Activated naive CD4-positive, alpha-beta T cell treated with anti-CD3 and anti-CD28 coated beads, Interleukin-2, amount 50 U/mL, for 16 hours (primary cell): ENCODE data around the gene SPAG4.

Experiments
- DNase-seq: peaks from one replicate; pipeline ENCODE4 v3.0.0-alpha.2; 2020

SPAG4 gene

GRCh38 chr20:35615667-35616464 is at the start of gene SPAG4:
TSS of gene SPAG4 (plus strand) at chr20:35615829. CDS start at chr20:35616004, 175 bp downstream.
- DNase-seq: peak; percentile 100

- DNase-seq: no peak
Observed at GRCh38 chr20:35568645-35569044, 47.0 kb upstream of the SPAG4 start.

GRCh38 chr20:35571555-35571954 is 44.1 kb upstream of the SPAG4 start:
- no peak for DNase-seq

- no peak for DNase-seq
Observed at GRCh38 chr20:35572838-35573237, 42.8 kb upstream of the SPAG4 start.

- no peak for DNase-seq
Observed at GRCh38 chr20:35575958-35576357, 39.7 kb upstream of the SPAG4 start.

- DNase-seq: no peak
Observed at GRCh38 chr20:35576816-35577215, 38.8 kb upstream of the SPAG4 start.

- no peak for DNase-seq
Observed at GRCh38 chr20:35578469-35578868, 37.2 kb upstream of the SPAG4 start.

- no peak for DNase-seq
Observed at GRCh38 chr20:35579196-35579595, 36.4 kb upstream of the SPAG4 start.

GRCh38 chr20:35582131-35582530 is 33.5 kb upstream of the SPAG4 start:
- no peak for DNase-seq

GRCh38 chr20:35582741-35583404 is 32.8 kb upstream of the SPAG4 start:
- DNase-seq: no peak

- no peak for DNase-seq
Observed at GRCh38 chr20:35583636-35584560, 31.7 kb upstream of the SPAG4 start.

GRCh38 chr20:35586751-35587425 is 28.7 kb upstream of the SPAG4 start:
- DNase-seq: no peak

GRCh38 chr20:35587436-35587835 is 28.2 kb upstream of the SPAG4 start:
- DNase-seq: no peak

- DNase-seq: no peak
Observed at GRCh38 chr20:35588397-35588796, 27.2 kb upstream of the SPAG4 start.

GRCh38 chr20:35592339-35592974 is 23.2 kb upstream of the SPAG4 start:
- no peak for DNase-seq

- no peak for DNase-seq
Observed at GRCh38 chr20:35595456-35595855, 20.2 kb upstream of the SPAG4 start.

GRCh38 chr20:35595901-35596300 is 19.7 kb upstream of the SPAG4 start:
- DNase-seq: no peak

- DNase-seq: no peak
Observed at GRCh38 chr20:35597186-35597585, 18.4 kb upstream of the SPAG4 start.

- DNase-seq: no peak
Observed at GRCh38 chr20:35598476-35598875, 17.2 kb upstream of the SPAG4 start.

GRCh38 chr20:35598899-35599775 is 16.5 kb upstream of the SPAG4 start:
- no peak for DNase-seq

GRCh38 chr20:35599776-35600120 is 15.9 kb upstream of the SPAG4 start:
- DNase-seq: no peak
